CD4-positive, alpha-beta T cell treated with Interleukin-4 for 4 hours (primary cell): ENCODE measurements around the gene MPPED2.

Experiments
- DNase-seq: peaks from one replicate; pipeline ENCODE4 v3.0.0-alpha.2; 2020

Gene MPPED2

GRCh38 chr11:30522536-30523243, 63.5 kb downstream of the MPPED2 start:
- no peak for DNase-seq

- no peak for DNase-seq
These were observed 64.7 kb downstream of the MPPED2 start for GRCh38 chr11:30521297-30522071.

DNA sequence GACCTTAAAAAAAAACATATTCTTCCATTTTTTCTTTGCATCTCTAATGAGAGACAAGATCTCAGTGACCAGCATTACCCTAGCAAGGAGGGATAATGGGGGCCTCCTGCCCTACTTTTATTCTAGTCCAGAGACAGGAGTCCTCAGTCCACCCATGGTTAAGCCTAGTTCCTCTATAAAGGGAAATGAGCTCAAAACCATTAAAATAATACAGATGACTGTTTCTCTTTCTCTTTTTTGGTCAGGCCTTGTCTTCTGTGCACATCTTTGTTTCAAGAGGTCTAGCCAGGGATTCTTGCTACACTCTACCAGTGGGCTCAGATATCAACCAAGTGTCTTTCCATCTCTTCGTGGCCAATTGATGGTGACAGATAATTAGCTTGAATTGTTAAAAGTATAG, 73.1 kb downstream of the MPPED2 start:
- DNase-seq = no peak

DNA sequence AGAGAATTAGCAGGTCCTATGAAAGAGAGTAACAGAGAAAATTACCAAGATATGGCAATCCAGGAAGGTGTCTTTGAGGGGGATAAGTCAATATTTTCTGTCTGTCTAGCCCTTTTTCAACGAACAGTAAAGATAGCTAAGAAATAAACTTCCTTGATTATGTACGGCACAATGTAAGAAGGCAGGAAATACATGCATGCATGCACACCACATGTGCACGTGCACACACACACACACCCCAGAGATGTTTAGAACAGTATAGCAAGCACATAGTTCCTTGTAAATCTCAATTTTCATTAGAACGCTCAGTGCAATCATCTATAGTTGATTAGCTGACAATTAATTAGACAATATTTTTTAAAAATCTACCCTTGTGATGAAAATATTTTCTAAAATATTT, 74.7 kb downstream of the MPPED2 start:
- no peak for DNase-seq

- no peak for DNase-seq
These were observed 75.4 kb downstream of the MPPED2 start for GRCh38 chr11:30510750-30511149.

GRCh38 chr11:30509364-30509763, 76.8 kb downstream of the MPPED2 start:
- DNase-seq = no peak

GRCh38 chr11:30508594-30508993, 77.6 kb downstream of the MPPED2 start:
- DNase-seq = no peak

- DNase-seq = no peak
These were observed 80.5 kb downstream of the MPPED2 start for GRCh38 chr11:30505603-30506002.

DNA sequence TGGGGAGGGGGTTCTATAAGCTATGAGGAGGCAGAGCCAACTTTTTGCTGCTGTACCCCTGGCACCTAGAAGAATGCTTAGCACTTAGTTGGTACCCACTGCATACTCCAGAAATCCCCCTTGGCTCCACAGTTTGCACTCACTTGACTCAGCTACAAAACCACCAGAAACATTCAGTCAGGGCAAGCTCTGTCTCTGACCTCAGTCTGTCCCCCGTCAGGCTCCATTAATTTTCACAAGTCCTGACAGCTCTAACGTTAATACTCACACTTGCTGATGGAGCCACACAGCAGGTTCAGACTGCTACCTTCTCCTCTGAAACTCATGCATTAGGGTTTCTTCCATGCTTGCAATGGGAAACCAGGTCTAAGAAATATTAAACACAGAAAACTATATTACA, 81.7 kb downstream of the MPPED2 start:
- DNase-seq = no peak

DNA sequence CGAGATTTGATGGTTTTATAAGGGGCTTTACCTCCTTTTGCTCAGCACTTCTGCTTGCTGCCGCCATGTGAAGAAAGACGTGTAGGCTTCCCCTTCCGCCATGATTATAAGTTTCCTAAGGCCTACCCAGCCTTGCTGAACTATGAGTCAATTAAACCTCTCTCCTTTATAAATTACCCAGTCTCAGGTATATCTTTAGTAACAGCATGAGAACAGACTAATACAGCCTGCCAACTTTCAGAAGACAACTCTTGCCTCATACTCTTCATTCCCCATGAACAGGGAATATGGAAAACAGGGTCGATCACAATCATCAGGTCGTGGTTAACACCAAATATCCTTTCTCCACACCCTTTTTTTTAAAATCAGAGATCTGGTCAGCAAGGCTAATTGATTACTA, 83.0 kb downstream of the MPPED2 start:
- DNase-seq = no peak

DNA sequence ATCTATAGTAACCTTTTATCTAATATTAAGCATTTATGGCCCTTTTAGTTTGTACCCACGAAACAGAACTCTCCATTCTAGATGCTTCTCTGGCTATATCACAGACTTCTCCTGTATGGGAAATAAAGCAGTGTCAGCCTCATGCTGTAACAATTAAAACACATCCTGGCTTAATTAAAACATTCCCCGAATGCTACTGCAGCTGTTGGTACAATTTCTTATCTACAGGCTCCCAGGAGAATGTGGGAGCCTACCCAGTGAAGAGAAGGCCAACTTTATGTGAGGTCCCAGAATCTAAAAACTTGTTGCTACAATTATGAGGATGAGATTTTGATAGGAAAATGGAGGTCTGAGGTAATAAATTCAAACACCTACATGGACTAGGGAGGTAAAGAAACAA, 83.8 kb downstream of the MPPED2 start:
- no peak for DNase-seq

DNA sequence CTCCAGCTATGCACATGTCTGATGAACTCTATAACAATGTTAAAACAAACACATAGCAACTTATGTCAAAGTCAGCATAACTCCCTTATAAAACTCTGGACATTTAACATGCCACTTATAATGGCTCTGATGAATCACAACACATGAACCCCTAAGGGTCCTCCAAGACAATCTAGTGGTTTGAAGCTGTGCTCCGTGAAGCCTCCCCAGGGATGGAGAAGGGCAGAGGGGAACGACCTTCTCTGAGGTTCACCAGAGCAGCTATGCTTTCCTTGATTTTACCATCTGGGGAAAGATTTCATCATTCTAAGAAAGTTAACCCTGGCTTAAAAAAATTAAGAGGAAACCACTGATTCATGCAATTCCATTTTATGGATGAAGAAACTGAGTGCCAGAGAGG, 84.4 kb downstream of the MPPED2 start:
- no peak for DNase-seq

DNA sequence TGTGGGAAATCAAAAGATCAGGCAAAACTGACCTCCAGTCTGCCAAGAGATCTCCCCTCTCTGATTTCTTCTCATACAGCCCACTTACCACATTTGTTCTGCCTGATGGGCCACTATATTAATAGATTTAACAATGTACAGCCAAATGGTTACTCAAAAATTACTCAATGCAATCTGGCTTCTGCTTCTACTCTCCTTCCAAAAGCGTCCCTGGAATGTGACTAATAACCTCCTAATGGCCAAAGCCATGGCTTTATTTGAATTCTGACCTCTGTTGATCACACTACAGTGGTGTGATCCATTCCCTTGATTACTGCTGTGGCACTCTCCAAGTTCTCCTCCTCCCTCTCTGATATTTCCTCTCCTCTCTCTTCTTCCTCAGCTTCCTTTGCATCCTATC, 86.2 kb downstream of the MPPED2 start:
- no peak for DNase-seq

DNA sequence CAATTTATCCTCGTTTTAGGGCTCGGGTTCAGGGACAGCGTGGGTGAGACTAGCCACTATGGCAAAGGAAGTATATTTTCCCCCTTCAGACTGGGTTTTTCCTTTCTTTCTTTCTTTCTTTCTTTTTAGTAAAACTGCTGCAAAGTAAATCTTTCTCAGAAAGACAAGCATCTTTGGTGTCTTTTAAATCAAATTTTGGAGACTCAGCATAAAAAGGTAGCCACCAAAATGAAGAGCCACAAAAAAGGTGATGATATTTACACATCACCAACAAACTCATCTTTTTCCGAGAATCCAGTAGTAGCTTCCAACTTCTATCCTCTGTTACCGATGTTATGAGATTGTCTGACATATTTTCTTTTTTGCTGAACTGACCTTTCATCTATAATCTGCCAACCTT, 88.6 kb downstream of the MPPED2 start:
- DNase-seq = no peak

DNA sequence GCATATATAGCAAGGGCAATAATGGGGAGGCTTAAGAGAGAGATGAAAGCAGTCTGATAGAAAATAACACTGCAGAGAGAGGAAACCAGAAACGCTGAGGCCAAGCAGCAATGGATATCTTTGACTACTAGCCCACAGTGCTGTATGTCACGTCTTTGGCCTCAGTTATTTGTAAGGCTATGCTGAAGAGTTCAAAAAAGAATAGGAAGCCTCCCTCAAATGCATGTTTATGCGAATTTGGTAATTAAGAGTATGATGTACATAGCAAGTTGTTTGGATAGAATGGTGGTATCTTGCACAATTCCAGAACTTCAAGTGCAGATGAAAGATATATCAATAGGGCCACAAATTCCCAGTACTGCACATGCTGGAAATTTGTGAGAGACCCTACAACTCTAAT, 89.2 kb downstream of the MPPED2 start:
- DNase-seq = no peak

- DNase-seq = no peak
These were observed 90.7 kb downstream of the MPPED2 start for GRCh38 chr11:30495437-30495836.

GRCh38 chr11:30489511-30489910, 96.6 kb downstream of the MPPED2 start:
- DNase-seq = no peak

- DNase-seq = no peak
These were observed 97.1 kb downstream of the MPPED2 start for GRCh38 chr11:30489076-30489475.

- no peak for DNase-seq
These were observed 97.7 kb downstream of the MPPED2 start for GRCh38 chr11:30488304-30488998.

DNA sequence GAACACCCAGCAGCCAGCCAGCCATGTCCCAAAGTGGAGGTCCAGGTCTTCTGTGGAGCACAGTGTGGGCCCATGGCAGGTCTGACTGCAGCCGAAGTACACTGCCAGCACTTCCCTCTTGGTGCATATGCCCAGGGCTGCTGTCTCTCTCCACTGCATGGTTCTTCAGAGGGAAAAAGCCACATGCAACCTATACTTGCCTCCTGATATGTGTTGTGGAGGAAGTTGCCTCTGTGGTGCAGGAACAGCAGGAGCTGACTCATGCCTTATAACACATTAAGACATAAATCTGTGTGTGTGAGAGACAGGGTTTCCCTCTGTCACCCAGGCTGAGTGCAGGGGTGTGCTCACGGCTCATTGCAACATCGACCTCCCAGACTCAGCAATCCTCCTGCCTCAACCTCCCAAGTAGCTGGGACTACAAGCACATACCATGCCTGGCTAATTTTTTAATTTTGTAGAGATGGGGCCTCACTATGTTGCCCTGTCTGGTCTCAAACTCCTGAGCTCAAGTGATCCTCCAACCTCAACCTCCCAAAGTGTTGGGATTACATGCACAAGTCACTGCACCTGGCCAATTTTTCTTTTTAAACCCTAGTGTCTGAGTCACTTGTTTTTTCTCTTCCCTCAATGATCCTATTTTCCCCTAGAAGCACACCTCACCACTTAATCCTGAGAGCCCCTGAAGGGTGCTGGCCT, 98.8 kb downstream of the MPPED2 start:
- DNase-seq = no peak

GRCh38 chr11:30485756-30486155, 100.4 kb downstream of the MPPED2 start:
- DNase-seq = no peak

DNA sequence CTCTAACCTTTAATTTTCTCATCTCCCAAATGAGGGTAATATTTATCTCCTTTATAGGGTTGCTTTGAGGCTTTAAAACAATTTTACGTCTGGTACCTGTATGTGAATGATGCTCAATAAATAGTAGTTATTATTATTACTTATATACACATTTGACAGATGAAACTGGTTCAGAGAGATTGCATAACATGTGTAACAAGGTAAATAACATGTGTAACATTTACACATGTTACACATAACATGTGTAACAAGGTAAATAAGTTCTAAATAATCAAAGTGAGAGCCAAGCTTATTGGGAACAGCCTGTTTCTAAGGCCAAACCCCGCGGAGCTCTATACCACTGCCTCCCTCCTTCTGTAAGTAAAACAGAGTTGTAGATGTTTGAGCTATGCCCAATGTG, 100.9 kb downstream of the MPPED2 start:
- DNase-seq = no peak

GRCh38 chr11:30483056-30483455, 103.1 kb downstream of the MPPED2 start:
- DNase-seq = no peak
